Measurements from ENCODE around the gene C1orf105.

Gene C1orf105

DNA sequence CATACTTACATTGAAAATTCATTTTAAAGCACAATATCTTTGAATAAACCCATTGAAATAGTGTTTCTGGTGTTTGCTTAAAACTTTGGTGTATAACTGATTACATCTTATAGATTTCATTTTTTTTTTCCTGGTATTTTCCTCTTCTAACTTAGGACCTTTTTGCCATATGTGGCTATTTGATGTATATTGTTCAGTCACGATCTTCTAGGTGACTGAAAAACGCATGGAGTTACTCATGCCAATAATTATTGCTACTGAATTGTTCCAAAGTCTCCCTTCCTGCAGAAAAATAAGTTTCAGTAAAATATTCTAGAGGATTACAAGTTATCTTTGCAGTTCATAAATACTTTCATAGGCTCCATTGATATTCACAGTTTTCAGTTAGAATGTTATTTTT, 22.9 kb upstream of the C1orf105 start:
- DNase-seq, result no peak

DNA sequence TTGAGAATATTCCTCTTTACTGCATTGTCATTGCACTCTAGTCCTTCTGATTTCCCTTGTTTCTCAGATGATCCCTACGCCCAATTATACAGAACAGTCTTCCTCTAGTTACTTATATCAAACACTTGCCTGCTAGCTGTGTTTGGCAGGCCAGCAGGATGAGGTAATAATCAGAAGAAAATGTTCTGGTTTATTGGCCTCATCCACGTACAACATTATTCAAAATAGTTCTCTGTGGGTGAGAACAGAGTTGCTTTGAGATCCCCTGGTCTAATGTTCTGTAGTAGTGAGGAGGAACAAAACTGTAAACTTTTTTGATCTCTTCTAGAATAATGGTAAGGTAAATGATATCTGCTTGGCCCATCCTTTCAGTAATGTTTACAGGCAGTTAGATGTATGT, 22.3 kb upstream of the C1orf105 start:
- DNase-seq, result no peak

DNA sequence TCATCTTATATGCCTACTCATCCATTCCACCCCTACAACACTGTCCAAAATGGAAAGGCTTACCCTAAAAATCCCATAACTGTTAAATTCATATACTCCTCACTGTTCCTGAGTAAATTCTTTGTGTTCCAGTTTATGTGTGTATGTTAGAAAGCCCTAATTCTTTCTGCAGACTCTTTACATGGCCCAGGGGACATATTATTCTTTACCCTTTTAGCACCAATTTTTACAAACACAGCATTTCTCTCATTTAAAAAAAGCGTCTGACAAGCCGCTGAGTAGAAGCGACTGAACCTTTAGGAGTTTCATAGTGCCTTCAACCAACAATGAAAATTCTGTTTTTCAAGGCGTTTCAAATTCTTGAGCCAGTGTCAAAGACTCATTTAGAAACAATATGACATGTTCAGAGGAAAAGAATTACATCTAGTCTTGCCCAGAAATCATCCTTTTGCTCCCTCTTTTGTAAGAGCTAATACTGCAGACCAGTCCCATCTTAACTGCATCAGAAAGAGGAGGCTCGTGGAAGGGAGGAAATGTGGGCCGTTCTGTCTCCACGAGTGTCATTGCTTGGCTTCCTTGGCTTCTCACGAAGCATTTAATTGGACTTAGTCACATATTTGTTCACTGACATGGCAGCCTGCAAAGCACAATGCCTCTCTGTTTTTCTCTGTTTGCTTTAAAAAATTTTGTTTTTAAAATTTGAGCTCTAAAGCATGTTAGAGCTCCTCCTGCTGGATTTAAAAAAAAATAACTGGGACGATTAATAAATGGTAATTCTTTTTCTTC, 21.3 kb upstream of the C1orf105 start:
- no peak for DNase-seq

DNA sequence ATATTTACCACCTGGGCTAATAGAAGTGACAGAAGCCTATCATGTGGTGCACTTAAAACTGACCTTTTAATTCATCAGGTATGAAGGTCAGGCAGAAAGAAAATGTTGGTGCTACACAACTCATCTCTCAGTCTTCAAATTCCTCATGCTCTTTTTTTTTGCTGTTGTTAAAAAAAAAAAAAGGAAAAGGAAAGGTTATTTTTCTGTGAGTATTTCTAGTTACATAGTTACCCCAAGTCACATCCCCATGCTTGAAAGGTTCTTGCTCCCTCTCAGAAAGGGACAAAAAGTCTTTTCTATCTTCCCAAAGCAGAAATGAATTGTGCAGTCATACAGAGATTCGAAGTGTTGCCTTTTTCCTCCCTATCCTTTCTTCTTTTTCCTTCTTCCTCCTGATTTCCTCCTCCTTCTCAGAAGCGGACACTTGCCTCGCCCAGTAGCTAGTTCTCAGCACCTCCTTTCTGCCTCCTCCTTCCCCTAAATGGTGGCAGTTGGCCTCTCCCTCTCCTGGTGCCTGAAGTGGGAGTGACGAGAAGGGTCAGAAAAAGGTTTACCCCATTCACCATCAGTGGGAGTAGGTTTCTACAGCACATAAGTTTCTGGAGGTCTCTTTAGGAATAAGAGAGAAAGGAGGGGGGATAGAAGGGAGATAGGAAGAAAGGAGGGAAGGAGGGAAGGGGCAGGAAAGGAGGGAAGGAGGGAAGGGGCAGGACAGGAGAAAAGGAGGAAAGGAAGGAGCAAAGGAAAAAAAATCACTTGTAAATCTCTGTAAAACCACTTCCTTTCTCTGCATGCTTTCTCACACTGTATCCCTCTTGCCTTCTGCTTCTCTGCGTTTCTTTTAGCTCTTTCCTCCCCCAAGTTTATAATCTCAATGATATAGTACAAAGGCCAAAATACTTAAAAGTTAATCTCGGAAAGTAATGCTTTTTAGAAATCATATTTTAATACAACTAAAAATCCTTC, 20.4 kb upstream of the C1orf105 start:
- no peak for DNase-seq

DNA sequence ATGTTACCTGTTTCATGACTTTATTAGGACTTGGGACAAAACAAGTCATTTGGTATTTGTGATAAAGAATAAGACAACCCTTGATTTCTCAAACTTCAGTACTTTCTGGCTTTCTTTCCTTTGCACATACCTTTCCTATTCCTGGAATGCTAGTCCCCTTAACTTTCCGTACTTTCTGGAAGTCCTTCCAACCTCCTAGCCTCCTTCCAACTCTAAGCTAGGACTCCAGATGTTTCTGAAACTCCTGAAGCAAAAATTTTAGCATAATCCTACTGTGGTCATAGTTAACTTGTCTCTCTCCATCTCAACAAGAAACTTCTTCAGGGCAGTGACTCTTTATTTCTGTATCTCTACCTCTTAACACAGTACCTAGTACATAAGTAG, 19.8 kb upstream of the C1orf105 start:
- DNase-seq, result no peak

DNA sequence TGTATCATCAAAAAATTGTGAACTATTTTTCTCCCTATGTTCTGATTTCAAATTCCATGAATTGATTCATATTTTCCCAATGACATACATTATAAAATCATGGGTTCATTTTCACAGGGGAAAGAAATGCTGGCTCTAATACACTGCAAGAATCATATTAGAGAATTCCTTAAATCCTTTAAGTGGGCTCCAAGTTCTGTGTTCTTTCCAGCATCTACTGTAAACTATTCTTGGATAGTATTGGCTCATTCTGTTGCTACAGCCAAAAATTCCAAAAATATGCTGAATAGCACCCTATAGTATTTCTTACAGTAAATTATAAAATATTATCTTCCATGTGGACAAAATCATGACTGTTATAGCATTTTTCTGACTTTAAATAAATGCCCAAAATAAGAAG, 19.0 kb upstream of the C1orf105 start:
- DNase-seq, result no peak

DNA sequence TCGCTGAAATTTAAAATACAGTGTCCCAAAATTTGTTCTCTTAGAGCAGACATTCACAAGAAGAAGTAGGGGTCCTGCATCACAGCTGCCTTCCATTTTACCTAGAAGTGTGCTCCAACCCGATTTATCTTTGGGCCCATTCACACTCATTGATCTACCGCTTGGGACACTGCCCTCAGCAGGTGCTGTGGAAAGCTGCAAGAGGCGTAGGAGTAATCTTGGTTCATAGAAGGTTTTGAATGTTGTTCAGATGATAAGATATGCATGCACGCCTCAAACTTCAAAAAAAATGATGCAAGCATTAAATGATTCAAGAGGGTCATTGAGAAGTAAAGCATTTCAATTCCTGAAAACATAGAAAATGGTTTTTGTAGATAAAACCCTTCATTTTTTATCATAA, 18.6 kb upstream of the C1orf105 start:
- DNase-seq, result no peak

DNA sequence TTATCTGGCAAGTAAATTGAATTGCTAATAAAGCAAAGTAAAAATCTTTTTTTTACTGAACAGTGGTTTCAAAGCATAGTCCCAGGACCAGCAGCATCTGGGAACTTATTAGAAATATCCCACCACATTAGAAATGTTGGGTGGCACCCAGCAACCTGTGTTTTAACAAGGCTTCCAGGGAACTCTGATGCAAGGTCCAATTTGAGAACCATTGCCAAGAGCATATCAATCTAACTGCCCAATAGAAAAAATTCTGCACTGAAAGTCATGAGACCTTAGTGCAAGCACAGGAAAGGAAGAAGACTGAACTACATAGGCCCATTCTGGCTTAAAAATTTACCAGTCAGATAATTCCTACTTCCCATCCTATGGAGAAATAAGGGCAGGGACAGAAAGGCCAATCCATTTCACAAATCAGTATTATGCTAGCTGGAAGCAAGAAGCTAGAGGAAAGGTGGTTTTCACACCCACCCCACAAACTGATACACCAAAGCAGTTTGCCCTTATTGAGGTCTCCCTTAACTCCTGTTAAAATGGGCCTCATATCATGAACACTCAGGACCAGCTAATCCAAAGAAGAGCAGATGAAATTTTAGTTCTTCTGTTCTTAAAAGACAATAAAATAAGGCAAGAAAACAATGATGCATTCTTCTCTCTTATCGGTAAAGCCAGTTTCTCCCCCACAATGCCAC, 17.5 kb upstream of the C1orf105 start:
- no peak for DNase-seq

DNA sequence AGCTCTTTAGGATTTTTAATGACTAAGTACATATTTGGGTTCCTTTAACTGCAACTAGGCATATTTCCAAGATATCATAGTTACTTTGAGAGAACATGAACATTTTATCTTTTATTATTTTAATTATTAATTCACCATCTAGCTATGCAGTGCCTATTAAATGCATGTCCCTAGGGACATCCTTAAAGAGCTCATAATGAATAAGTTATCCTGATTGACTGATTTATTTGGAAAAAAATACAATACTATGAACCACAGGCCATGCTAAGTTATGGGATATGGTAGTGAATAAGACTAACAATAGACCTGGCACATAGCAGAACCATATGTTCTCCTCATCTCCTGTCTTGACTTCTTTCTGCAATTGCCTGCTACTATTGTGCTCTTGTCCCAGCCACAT, 16.4 kb upstream of the C1orf105 start:
- DNase-seq, result no peak

DNA sequence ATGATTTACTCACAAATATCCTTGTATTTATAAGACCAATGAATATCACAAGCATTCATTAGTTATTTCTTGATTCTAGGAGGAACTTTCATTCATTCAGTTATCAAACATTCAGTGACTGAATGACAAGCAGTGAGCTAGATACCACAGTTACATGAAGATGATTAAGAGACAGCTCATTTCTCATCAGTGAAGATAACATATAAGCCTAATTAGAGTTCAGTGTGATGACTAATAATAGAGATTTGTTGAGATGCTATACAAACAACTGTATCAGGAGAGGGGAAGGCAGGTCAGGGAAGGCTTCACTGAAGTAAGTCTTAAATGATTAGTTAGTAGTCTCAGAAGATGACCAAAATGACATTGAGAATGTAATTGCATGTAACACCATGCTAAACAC, 14.6 kb upstream of the C1orf105 start:
- DNase-seq, result no peak

DNA sequence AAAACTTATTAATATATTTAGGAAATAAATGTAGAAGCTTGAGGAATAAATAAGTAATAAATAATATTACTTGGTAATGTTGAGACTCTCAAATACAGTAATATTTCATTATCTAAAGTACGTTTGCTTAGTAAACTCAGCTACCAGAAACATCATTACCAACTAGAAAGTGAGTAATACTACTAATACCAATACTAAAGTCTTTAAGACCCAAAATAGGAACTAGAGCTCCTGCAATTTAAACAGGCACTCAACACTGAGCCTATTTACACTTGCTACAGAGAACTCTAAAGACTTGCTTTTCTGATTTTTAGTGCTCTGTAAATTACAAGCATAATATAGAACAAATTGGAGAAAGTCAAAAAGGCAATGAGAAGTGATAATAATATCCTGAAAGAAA, 13.5 kb upstream of the C1orf105 start:
- DNase-seq, result no peak

DNA sequence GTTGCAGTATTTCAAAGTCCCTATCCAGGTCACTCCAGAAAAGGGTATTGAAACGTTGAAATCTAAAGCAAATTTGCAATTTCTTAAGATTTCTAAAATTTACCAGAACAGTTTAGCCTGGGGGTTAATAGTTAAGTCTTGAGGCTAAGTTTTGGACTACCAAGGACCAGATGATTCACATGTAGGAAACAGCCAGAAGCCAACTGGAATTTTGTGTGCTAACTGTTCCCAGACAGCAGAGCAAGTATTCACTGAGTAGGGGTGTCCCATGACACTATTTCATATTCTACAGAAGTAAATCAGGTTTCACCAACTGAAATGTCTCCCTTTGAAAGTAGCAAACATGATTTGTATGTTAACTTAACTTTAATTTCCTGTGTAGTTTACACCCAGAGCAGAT, 11.5 kb upstream of the C1orf105 start:
- no peak for DNase-seq

DNA sequence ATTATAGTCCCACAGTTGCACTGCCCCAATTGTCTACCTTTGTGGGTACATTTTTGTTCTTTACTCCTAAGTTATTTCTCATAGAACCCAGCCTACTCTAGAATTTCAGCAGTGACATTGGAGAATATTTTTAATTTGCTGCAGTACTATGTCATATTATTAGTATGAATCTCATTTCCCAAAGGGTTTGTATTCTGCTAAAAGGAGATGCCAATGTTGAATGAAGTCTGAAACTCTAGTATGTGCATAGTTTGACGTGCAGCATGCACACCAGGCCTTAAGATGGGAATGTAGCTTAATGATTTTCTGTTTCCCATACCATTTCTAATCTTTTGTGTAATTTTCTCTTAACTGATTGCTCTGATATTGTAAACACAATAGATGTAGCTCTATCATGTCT, 10.5 kb upstream of the C1orf105 start:
- DNase-seq, result no peak

DNA sequence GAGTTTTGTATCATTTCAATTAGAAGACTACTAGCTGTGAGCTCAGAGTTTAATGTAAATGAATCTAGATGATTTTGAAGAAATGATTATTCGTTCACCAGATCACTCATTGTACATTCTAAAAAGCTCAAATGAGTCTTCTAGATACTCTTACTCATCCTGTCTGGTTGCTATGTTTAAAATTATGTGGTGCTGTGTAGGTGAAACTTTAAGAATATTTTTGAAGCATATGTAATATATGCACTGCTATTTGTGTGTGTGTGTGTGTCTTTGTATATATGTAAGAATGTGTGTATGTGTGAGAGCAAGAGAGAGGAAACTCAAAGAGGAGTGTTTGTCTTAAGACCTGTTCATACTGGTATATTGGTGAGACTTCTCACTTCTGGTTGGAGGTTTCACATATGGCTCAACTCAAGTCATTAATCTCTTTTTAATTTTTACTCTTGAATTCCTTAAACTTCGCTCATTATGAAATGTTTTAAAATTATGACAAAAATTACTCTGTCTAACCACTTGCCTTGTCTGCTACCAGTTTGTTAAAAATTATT, 8.6 kb upstream of the C1orf105 start:
- no peak for DNase-seq

DNA sequence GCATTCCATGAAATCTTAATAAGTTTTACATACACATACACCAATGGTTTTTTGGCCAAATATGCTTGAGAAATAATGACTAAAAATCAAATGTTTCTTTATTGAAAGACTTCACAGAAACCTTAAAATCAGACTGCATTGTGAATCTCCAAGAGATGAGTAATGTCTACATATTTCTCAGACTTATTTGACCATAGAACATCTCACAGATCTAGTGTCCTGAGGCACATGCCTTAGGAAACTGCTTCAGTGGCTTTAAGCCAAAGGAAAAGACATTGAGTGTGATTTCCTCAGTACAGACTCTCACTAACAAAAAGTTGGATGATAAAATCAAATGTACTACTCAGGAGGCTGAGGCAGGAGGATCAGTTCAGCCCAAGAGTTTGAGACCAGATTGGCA, 6.2 kb upstream of the C1orf105 start:
- no peak for DNase-seq

DNA sequence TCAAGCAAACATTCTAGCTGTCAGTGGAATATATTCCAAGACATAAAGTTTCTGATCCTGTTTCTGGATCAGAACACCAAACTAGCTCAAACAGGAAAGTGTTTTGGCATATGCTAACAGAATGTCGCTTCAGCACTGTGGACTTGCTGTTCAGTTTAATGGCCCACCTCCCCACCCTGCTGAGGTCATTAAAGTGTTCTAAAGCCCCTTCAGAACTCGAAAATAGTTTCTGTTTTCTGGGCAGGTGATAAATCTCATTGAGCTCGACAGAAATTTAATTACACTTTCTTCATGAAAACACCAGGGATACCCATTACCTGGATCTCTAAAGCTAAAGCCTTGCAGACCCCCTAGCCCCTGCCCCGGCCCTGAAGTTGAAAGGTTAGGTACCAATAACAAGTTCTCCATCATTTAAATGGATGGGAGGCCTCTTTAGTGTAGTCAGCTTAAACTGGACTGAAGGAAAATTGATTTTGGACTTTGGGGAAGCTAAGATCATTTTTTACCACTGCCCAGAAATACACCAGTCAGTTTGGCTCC, 3.9 kb upstream of the C1orf105 start:
- DNase-seq, result no peak

DNA sequence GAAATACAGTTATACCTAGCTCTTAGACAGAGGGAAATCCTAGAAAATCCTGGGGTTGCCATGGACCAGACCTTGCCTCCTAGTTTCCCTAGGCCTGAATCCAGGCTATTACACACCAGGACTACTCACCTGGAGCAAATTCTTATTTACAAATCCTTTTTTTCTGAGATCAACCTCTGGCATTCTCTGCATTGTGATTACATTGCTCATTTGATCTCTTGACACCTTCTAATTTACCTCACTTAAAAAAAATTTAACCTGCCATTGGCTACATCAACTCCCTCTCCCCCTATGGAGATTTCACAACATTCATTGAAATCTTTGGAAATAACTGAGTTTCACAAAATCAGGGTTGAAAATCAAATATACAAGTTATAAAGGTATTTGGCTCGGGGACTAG, 2.9 kb upstream of the C1orf105 start:
- DNase-seq, result no peak

DNA sequence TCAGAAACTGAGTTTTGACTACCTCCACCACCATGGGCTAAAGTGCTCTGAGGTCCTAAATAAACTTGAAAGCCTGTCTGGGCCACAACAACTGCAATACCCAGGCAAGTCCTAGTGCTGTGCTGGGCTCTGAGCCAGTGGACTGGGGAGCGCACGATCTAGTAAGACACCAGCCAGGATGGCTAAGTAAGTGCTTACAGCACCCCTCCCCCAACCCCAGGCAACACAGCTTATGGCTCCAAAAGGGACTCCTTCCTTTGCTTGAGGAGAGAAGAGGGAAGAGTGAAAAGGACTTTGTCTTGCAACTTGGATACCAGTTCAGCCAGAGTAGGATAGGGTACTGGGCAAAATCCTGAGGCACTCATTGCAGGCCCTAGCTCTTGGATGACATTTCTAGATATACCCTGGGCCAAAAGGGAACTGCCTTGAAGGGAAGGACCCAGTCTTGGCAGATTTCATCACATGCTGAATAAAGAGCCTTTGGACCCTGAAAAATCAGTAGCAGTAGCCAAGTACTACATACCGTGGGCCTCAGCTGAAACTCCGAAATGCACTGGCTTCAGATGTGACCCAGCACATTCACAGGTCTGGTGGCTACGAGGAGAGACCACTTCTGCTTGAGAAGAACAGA, 1.6 kb downstream of the C1orf105 start:
- DNase-seq, result no peak

DNA sequence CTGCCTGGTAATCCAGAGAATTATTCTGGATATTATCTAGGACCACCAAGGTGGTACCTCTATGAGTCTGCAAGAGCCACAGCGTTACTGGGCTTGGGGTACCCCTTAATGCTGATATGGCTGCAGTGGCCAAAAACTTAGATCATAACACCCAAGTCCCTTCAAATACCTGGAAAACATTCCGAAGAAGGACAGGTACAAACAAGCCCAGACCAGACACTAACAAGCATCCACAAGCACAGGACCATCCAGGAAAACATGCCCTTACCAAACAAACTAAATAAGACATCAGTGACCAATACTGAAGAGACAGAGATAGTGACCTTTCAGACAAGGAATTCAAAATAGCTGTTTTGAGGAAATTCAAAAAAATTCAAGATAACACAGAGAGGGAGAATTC, 2.9 kb downstream of the C1orf105 start:
- no peak for DNase-seq

DNA sequence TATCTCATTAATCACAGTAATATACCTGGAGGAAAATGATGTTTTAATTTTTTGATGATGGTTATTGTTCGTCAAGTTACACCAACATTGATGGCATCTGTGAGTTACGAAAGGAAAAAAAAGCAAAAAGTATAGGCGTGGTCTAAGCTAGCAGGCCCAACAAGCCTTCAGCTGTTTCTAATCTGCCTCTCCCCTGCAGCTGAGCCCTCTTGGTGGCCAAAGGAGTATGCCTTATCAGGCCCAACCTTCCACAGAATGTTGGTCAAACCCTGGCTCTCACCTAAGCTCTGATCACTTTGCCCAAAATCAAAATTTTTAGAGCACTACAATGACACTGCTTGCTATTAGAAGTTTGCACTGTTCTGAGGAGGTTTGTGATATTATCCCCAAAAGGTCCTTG, 4.9 kb downstream of the C1orf105 start:
- DNase-seq, result no peak

DNA sequence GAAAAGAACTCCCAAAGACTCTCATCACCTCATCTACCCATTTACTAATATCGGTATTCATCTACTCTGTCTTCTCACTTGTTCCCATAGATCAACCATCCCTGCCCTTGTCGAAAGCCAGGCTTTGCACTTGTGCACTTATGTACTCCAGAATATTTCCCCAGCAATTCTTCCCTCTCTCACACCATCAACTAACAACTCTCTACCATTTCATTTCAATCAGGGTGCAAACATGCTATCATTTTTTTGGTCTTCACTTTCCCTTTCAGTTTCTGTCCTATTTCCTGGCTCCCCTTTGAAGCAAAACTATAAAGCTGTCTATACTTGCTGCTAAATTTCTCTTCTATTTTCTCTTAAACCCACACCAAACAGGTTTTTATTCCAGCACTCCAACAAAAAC, 6.7 kb downstream of the C1orf105 start:
- no peak for DNase-seq

DNA sequence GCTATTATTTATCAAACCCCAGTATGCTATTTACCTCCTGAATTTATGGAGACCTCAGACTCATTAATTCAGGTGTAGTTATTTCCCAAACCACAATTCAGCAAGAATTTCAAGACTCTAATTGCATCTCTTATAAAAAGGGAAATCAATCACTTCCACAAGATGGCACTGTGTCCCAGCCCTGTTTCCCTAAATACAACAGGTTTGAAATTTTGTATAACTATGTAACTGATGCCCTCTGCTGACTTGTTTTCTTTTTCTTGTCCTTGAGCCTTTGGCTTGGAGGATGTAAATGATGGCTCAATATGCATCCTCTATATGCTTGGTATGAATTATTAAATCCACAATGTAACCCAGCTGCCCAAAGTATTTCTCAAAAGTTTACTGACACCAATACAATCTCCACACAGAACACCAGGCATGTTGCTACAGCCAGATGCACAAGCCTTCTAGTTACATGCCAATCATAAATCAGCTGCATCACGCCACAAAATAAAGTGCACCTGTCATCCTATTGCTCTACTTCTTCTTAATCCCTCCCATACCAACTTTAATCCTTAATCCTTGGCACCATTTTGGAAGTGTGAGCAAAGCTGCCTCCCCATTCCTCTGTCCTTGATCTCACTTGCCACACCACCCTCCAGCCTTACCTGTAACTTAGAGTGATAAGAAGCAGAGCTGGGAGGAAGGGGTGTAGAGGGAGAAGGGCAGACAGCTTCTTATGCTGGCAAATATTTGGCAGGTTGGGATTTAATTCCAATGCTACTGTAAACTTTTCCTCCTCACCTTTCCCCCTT, 9.0 kb downstream of the C1orf105 start:
- DNase-seq, result peak in 1 of 4 experiments; percentile 12
